GM23338 (cell line): Measurements from ENCODE around the gene ATXN7. TPM values are rescaled to one million over a fixed set of nuclear protein-coding genes. Genes with fewer than 3 reads are reported as not detected.

Source experiments
- CREB1 ChIP-seq: fragments of 250-450 bp; sonication (Bioruptor Pico); IDR thresholded peaks from 2 replicates; pipeline ENCODE4 v1.5.0; 2020; ENCODE audit warnings: low read depth, mild to moderate bottlenecking, moderate library complexity
- EZH2 ChIP-seq: fragments of 200-600 bp; sonication (generic); IDR thresholded peaks from one replicate; pipeline ENCODE4 v1.8.0; 2017; ENCODE audit warnings: antibody characterized with exemption, mild to moderate bottlenecking, low read depth; ENCODE audit not compliant: unreplicated experiment
- NANOG ChIP-seq: IDR thresholded peaks from 2 replicates; pipeline ENCODE4 v1.6.1; 2016; ENCODE audit warnings: antibody characterized with exemption, borderline replicate concordance
- REST ChIP-seq: IDR thresholded peaks from one replicate; pipeline ENCODE4 v1.6.1; 2018; ENCODE audit warnings: antibody characterized with exemption; ENCODE audit not compliant: unreplicated experiment
- STAT1 ChIP-seq: IDR thresholded peaks from one replicate; pipeline ENCODE4 v1.6.1; 2016; ENCODE audit warnings: antibody characterized with exemption; ENCODE audit not compliant: unreplicated experiment
- ZNF331 ChIP-seq: fragments of 250-450 bp; sonication (Bioruptor Pico); IDR thresholded peaks from 2 replicates; pipeline ENCODE4 v1.5.0; 2020; ENCODE audit warnings: low read depth, mild to moderate bottlenecking, moderate library complexity
- ZNF462 ChIP-seq: fragments of 250-450 bp; sonication (Bioruptor Pico); IDR thresholded peaks from 2 replicates; pipeline ENCODE4 v1.5.0; 2020; ENCODE audit warnings: mild to moderate bottlenecking, moderate library complexity
- polyA plus RNA-seq: library from polyadenylated mRNA; unstranded; fragments of >200 nt; fragmentation: Nextera tagmentation; extraction: Ambion mirVana; gene quantifications from 2 replicates; pipeline ENCODE4 v1.2.1, GENCODE V29; 2016
- total RNA-seq: library from RNA; depleted of rRNA; stranded (reverse); fragments of >200 nt; shearing (Covaris generic); gene quantifications from 2 replicates; pipeline ENCODE4 v1.2.3, GENCODE V29; 2014

Gene ATXN7
- total and polyA plus RNA-seq, 2 experiments from 2014 or later = 4.0 to 17.2 TPM

- TF ChIP-seq ZNF462 (CRISPR knock-in tag) (no peak), ZNF331 (no peak), REST (no peak), NANOG (no peak), EZH2 (no peak), CREB1 (no peak), STAT1 (no peak)
Measured at GRCh38 chr3:64046996-64047594, 183.4 kb downstream of the ATXN7 start (continued).
